BJ (cell line): ENCODE data around the gene KIF16B. TPM values are rescaled to one million over a fixed set of nuclear protein-coding genes. Genes with fewer than 3 reads are reported as not detected.
"Not testable (repeated sequence)": the region's sequence is repeated elsewhere in the genome, so short reads cannot be mapped to it uniquely, and the experiment has no call there.

ENCODE experiments used
- CTCF ChIA-PET: fragments of 350-600 bp; formaldehyde crosslinking; extraction: SDS; loops from one replicate; lab custom pipeline; 2021; ENCODE audit warnings: antibody characterized with exemption, inconsistent platforms; lab: Yijun Ruan, JAX
- POLR2A ChIA-PET: fragments of 300-600 bp; sonication (Branson Sonifier 250); formaldehyde crosslinking; extraction: SDS; loops from one replicate; lab custom pipeline; 2021; ENCODE audit warnings: antibody characterized with exemption; lab: Charles Lee
- DNase-seq: peaks from one replicate; pipeline ENCODE4 v3.0.0-alpha.2; 2011; ENCODE audit warnings: low read depth
- H3K27me3 ChIP-seq: 2 replicates; pipeline ENCODE4 v1.6.0; 2011; ENCODE audit warnings: low read length; ENCODE audit not compliant: control insufficient read depth, insufficient read depth
- H3K36me3 ChIP-seq: 2 replicates; pipeline ENCODE4 v1.5.1; 2011; ENCODE audit warnings: low read length; ENCODE audit not compliant: control insufficient read depth, insufficient read depth
- H3K4me3 ChIP-seq: 2 replicates; pipeline ENCODE4 v1.5.1; 2011; ENCODE audit warnings: low read depth, mild to moderate bottlenecking, control low read depth, low read length
- polyA plus RNA-seq: library from polyadenylated mRNA; depleted of rRNA; stranded (reverse); fragments of >200 nt; gene quantifications from 2 replicates; pipeline ENCODE4 v1.2.3, GENCODE V29; 2011
- TF ChIP-seq, protein P1 (sequence below): IDR thresholded peaks from 2 replicates; pipeline ENCODE4 v1.5.1; 2011; ENCODE audit warnings: low read depth, mild to moderate bottlenecking, control low read depth, inconsistent platforms, low read length, moderate library complexity; ENCODE audit not compliant: insufficient read depth

Gene KIF16B
- polyA plus RNA-seq, 1 experiment, result 3.2 TPM

GRCh38 chr20:16262594-16262993, 310.7 kb downstream of the KIF16B start:
- Histone ChIP-seq H3K4me3 (no peak overlapping the region), H3K36me3 (no peaks in the 10 kb centered on the region), H3K27me3 (no peaks in the 10 kb centered on the region)
- no peak for DNase-seq
- POLR2A ChIA-PET, result no interaction called here
- CTCF ChIA-PET, result interaction anchor here (1.4 kb wide), 1 partner anchor 9 kb away, joined by 3 read pairs; no protein-coding TSS in a partner anchor
- TF ChIP-seq, protein P1, sequence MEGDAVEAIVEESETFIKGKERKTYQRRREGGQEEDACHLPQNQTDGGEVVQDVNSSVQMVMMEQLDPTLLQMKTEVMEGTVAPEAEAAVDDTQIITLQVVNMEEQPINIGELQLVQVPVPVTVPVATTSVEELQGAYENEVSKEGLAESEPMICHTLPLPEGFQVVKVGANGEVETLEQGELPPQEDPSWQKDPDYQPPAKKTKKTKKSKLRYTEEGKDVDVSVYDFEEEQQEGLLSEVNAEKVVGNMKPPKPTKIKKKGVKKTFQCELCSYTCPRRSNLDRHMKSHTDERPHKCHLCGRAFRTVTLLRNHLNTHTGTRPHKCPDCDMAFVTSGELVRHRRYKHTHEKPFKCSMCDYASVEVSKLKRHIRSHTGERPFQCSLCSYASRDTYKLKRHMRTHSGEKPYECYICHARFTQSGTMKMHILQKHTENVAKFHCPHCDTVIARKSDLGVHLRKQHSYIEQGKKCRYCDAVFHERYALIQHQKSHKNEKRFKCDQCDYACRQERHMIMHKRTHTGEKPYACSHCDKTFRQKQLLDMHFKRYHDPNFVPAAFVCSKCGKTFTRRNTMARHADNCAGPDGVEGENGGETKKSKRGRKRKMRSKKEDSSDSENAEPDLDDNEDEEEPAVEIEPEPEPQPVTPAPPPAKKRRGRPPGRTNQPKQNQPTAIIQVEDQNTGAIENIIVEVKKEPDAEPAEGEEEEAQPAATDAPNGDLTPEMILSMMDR, result no peak

GRCh38 chr20:16261733-16262273, 311.4 kb downstream of the KIF16B start:
- Histone ChIP-seq H3K36me3 (no peaks in the 10 kb centered on the region), H3K27me3 (0 out of 2 replicates have a peak, but pooled peaks cover 1% of the 10 kb centered on the region), H3K4me3 (no peak overlapping the region)
- POLR2A ChIA-PET, result no interaction called here
- CTCF ChIA-PET, result interaction anchor here (1.0 to 1.4 kb wide), 2 partner anchors 10 to 214 kb away, joined by 3 read pairs; no protein-coding TSS in a partner anchor
- TF ChIP-seq, protein P1, result no peak
- DNase-seq, result no peak

GRCh38 chr20:16260911-16261310, 312.3 kb downstream of the KIF16B start:
- 0 out of 2 replicates have a peak, but pooled peaks cover 2% of the 10 kb centered on the region for H3K27me3 ChIP-seq
- DNase-seq, result peak; percentile 21
- H3K4me3 ChIP-seq, result no peak overlapping the region
- POLR2A ChIA-PET, result no interaction called here
- TF ChIP-seq, protein P1, result no peak
- no peaks in the 10 kb centered on the region for H3K36me3 ChIP-seq
- CTCF ChIA-PET, result no interaction called here

DNA sequence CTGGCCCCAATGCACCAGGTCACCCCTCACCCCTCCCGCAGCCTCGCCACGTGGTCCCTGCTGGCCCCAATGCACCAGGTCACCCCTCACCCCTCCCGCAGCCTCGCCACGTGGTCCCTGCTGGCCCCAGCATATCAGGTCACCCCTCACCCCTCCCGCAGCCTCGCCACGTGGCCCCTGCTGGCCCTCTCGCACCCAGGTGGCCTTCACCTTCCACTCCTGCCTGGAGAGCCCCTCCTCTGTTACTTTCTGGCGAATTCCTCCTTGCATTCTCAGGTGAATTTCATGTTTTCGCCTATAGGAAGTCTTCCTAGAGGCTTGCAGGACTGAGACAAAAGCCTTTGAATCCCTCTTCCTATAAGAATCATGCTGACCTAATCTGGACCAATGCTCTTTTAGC, 313.1 kb downstream of the KIF16B start:
- DNase-seq, H3K36me3 ChIP-seq, H3K27me3 ChIP-seq, POLR2A ChIA-PET, CTCF ChIA-PET, H3K4me3 ChIP-seq: not testable (repeated sequence)

DNA sequence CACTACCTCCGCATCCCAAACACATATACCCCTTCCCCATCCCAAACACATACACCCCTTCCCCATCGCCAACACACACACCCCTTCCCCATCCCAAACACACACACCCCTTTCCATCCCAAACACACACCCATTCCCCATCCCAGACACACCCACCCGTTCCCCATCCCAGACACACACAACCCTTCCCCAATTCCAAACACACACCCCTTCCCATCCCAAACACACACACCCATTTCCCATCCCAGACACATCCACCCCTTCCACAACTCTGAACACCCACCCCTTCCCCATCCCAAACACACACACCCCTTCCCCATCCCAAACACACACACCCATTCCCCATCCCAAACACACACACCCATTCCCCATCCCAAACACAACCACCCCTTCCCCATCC, 314.5 kb downstream of the KIF16B start:
- H3K27me3 ChIP-seq, result 0 out of 2 replicates have a peak, but pooled peaks cover 2% of the 10 kb centered on the region
- H3K4me3 ChIP-seq, result no peak overlapping the region
- no peak for DNase-seq
- ChIA-PET CTCF (no interaction called here), POLR2A (no interaction called here)
- no peaks in the 10 kb centered on the region for H3K36me3 ChIP-seq
- TF ChIP-seq, protein P1, result no peak

DNA sequence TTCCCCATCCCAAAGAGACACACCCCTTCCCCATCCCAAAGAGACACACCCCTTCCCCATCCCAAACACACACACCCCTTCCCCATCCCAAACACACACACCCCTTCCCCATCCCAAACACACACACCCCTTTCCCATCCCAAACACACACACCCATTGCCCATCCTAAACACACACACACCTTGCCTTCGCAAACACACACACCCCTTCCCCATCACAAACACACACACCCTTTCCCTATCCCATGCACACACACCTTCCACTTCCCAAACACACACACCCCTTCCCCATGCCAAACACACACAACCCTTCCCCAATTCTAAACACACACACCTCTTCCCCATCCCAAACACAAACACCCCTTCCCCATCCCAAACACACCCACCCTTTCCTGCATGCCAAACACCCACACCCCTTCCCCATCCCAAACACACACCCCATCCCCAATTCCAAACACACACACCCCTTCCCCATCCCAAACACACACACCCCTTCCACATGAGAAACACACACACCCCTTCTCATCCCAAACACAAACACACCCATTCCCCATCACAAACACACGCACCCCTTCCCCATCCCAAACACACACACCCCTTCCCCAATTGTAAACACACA, 315.3 kb downstream of the KIF16B start:
- POLR2A ChIA-PET, result no interaction called here
- DNase-seq, result no peak
- H3K27me3 ChIP-seq, result 0 out of 2 replicates have a peak, but pooled peaks cover 2% of the 10 kb centered on the region
- TF ChIP-seq, protein P1, result no peak
- CTCF ChIA-PET, result no interaction called here
- no peaks in the 10 kb centered on the region for H3K36me3 ChIP-seq
- H3K4me3 ChIP-seq, result no peak overlapping the region
